GM19438 (cell line): ENCODE measurements around the gene SEPTIN5.
"Not testable (repeated sequence)": the region's sequence is repeated elsewhere in the genome, so short reads cannot be mapped to it uniquely, and the experiment has no call there.

Experiments used
- ATAC-seq: cut with Tn5 transposase; IDR thresholded peaks from one replicate; pipeline ENCODE4 v1.9.1; 2021; ENCODE audit warnings: low read depth; ENCODE audit not compliant: unreplicated experiment

Gene SEPTIN5

GRCh38 chr22:19714312-19715187 is at the start of gene SEPTIN5:
TSS of gene SEPTIN5 (plus strand) at chr22:19714503. CDS start at chr22:19714589, 86 bp downstream.
- no peak for ATAC-seq

- ATAC-seq = no peak
Observed at GRCh38 chr22:19664951-19665783, 49.1 kb upstream of the SEPTIN5 start.

GRCh38 chr22:19665784-19666672 is 48.3 kb upstream of the SEPTIN5 start:
- ATAC-seq = no peak

- ATAC-seq = no peak
Observed at GRCh38 chr22:19666673-19667593, 47.4 kb upstream of the SEPTIN5 start.

GRCh38 chr22:19667872-19668740 is 46.2 kb upstream of the SEPTIN5 start:
- ATAC-seq = no peak

GRCh38 chr22:19668748-19669147 is 45.6 kb upstream of the SEPTIN5 start:
- no peak for ATAC-seq

GRCh38 chr22:19669570-19669969 is 44.7 kb upstream of the SEPTIN5 start:
- ATAC-seq = no peak

- no peak for ATAC-seq
Observed at GRCh38 chr22:19671316-19671715, 43.0 kb upstream of the SEPTIN5 start.

GRCh38 chr22:19672054-19672776 is 42.1 kb upstream of the SEPTIN5 start:
- ATAC-seq = no peak

GRCh38 chr22:19673660-19674059 is 40.6 kb upstream of the SEPTIN5 start:
- no peak for ATAC-seq

GRCh38 chr22:19674129-19674928 is 40.0 kb upstream of the SEPTIN5 start:
- ATAC-seq = no peak

GRCh38 chr22:19674929-19675253 is 39.4 kb upstream of the SEPTIN5 start:
- ATAC-seq = no peak

GRCh38 chr22:19675428-19675827 is 38.9 kb upstream of the SEPTIN5 start:
- no peak for ATAC-seq

GRCh38 chr22:19676437-19676836 is 37.9 kb upstream of the SEPTIN5 start:
- not testable (repeated sequence) for ATAC-seq

GRCh38 chr22:19678949-19679521 is 35.3 kb upstream of the SEPTIN5 start:
- no peak for ATAC-seq

GRCh38 chr22:19679522-19680101 is 34.7 kb upstream of the SEPTIN5 start:
- ATAC-seq = no peak
